GM12878 (cell line): ENCODE results near the gene RAB31. TPM values are rescaled to one million over a fixed set of nuclear protein-coding genes. Genes with fewer than 3 reads are reported as not detected.
"Not testable (repeated sequence)": the region's sequence is repeated elsewhere in the genome, so short reads cannot be mapped to it uniquely, and the experiment has no call there.

ENCODE experiments used
- ATAC-seq: fragments of 200-7000 bp; cut with Tn5 transposase; 3 replicates; pipeline ENCODE4 v1.9.1; 2020; ENCODE audit warnings: mild to moderate bottlenecking, moderate library complexity
- BruUV-seq: library from RNA; stranded (reverse); fragments of 400-500 nt; replicated peaks from 2 replicates; lab custom pipeline; 2021; lab: Mats Ljungman, UMichigan
- CTCF ChIA-PET: fragments of 300-600 bp; sonication (Branson Sonifier 250); formaldehyde crosslinking; extraction: SDS; loops from one replicate; lab custom pipeline; 2021; ENCODE audit warnings: inconsistent platforms; lab: Yijun Ruan, JAX
- POLR2A ChIA-PET: fragments of 350-600 bp; formaldehyde crosslinking; extraction: SDS; loops from one replicate; lab custom pipeline; 2021; ENCODE audit warnings: inconsistent platforms; lab: Charles Lee
- RAD21 ChIA-PET: fragments of 300-600 bp; sonication (Branson Sonifier 250); formaldehyde crosslinking; loops from one replicate; lab custom pipeline; 2023; ENCODE audit warnings: antibody characterized with exemption; ENCODE audit not compliant: unreplicated experiment; lab: Charles Lee
- SMC1A ChIA-PET: fragments of 300-600 bp; sonication (Branson Sonifier 250); formaldehyde crosslinking; loops from one replicate; lab custom pipeline; 2023; ENCODE audit not compliant: unreplicated experiment, uncharacterized antibody; lab: Charles Lee
- DNase-seq: peaks from one replicate; pipeline ENCODE4 v3.0.0-alpha.2; 2011; ENCODE audit warnings: low read depth, low spot score
- FAIRE-seq: peaks from 3 replicates; lab custom pipeline; 2011; peaks lifted over from hg19 to GRCh38; lab: Jason Lieb, UNC
- H2AFZ ChIP-seq: 2 replicates; pipeline ENCODE4 v1.6.0; 2011; ENCODE audit warnings: low read depth, low read length, control low read depth; ENCODE audit not compliant: control insufficient read depth
- H3K27ac ChIP-seq: 2 replicates; pipeline ENCODE4 v1.5.1; 2011; ENCODE audit warnings: control low read depth; ENCODE audit not compliant: control insufficient read depth, insufficient read depth
- H3K27me3 ChIP-seq, 2 experiments: replicated peaks in 1 of 2; 2 replicates each; pipeline versions ENCODE4 v1.6.0 to v1.6.1; 2011; ENCODE audit warnings: low read length in 1 of 2; ENCODE audit not compliant: control insufficient read depth in 2 of 2, insufficient read depth in 2 of 2
- H3K36me3 ChIP-seq, 2 experiments: 2 replicates each; pipeline ENCODE4 v1.5.1; 2011; ENCODE audit warnings: low read length in 1 of 2; ENCODE audit not compliant: control insufficient read depth in 2 of 2, insufficient read depth in 2 of 2
- H3K4me1 ChIP-seq: 2 replicates; pipeline ENCODE4 v1.6.1; 2011; ENCODE audit warnings: mild to moderate bottlenecking, low read length, moderate library complexity, mixed read lengths; ENCODE audit not compliant: control insufficient read depth, insufficient read depth
- H3K4me2 ChIP-seq: 2 replicates; pipeline ENCODE4 v1.6.0; 2011; ENCODE audit warnings: control low read depth; ENCODE audit not compliant: control insufficient read depth, insufficient read depth
- H3K4me3 ChIP-seq: fragments of 200-600 bp; sonication (generic); 2 replicates; pipeline ENCODE4 v1.5.1; 2016
- H3K79me2 ChIP-seq: 2 replicates; pipeline ENCODE4 v1.6.0; 2011; ENCODE audit warnings: low read length; ENCODE audit not compliant: control insufficient read depth, insufficient read depth
- H3K9ac ChIP-seq: 2 replicates; pipeline ENCODE4 v1.8.0; 2011; ENCODE audit warnings: low read length, control low read depth, mixed read lengths; ENCODE audit not compliant: control insufficient read depth, insufficient read depth
- H3K9me3 ChIP-seq: replicated peaks from 3 replicates; pipeline ENCODE4 v1.5.1; 2011; ENCODE audit warnings: mild to moderate bottlenecking, low read length; ENCODE audit not compliant: control insufficient read depth, insufficient read depth
- H4K20me1 ChIP-seq: 2 replicates; pipeline ENCODE4 v1.6.0; 2011; ENCODE audit not compliant: control insufficient read depth, insufficient read depth
- CBFB ChIP-seq: IDR thresholded peaks from 2 replicates; pipeline ENCODE4 v1.6.1; 2016; ENCODE audit warnings: antibody characterized with exemption, low read depth
- CEBPB ChIP-seq, 2 experiments: fragments of 150-350 bp in 1 of 2; IDR thresholded peaks; 2 replicates each; pipeline ENCODE4 v1.6.1; 2012 to 2014; ENCODE audit warnings: low read depth in 2 of 2, low read length in 2 of 2, borderline replicate concordance in 1 of 2, inconsistent platforms in 1 of 2
- CREB1 ChIP-seq: IDR thresholded peaks from 2 replicates; pipeline ENCODE4 v1.6.1; 2012; ENCODE audit warnings: low read depth, mild to moderate bottlenecking, inconsistent platforms
- EZH2 ChIP-seq: IDR thresholded peaks from 2 replicates; pipeline ENCODE4 v1.6.1; 2012; ENCODE audit warnings: low read depth, mild to moderate bottlenecking, control low read depth, inconsistent platforms, low read length, borderline replicate concordance; ENCODE audit not compliant: control insufficient read depth
- HDAC6 ChIP-seq: fragments of 200-600 bp; sonication (generic); IDR thresholded peaks from one replicate; pipeline ENCODE4 v1.8.0; 2017; ENCODE audit warnings: antibody characterized with exemption; ENCODE audit not compliant: unreplicated experiment
- HDGF ChIP-seq: fragments of 450-650 bp; IDR thresholded peaks from 2 replicates; pipeline ENCODE4 v1.6.1; 2016; ENCODE audit warnings: antibody characterized with exemption
- LARP7 ChIP-seq: fragments of 450-650 bp; IDR thresholded peaks from 2 replicates; pipeline ENCODE4 v1.6.1; 2017; ENCODE audit warnings: mild to moderate bottlenecking
- RB1 ChIP-seq: fragments of 450-650 bp; formaldehyde crosslinking; IDR thresholded peaks from 2 replicates; pipeline ENCODE4 v1.6.1; 2017; ENCODE audit warnings: mild to moderate bottlenecking, borderline replicate concordance
- RBBP5 ChIP-seq: fragments of 200-600 bp; sonication (generic); conservative IDR thresholded peaks from 2 replicates; pipeline ENCODE4 v1.6.1; 2016
- TBL1XR1 ChIP-seq: IDR thresholded peaks from 2 replicates; pipeline ENCODE4 v1.6.1; 2012; ENCODE audit warnings: low read depth, low read length, improper control_type of control experiment
- WRNIP1 ChIP-seq: IDR thresholded peaks from 2 replicates; pipeline ENCODE4 v1.6.1; 2011; ENCODE audit warnings: low read depth, low read length, improper control_type of control experiment, borderline replicate concordance
- YBX1 ChIP-seq: fragments of 450-650 bp; IDR thresholded peaks from 2 replicates; pipeline ENCODE4 v1.6.1; 2016; ENCODE audit warnings: antibody characterized with exemption
- WGBS: methylation state at CpG from one replicate; pipeline ENCODE4 v1.1.6; 2016; ENCODE audit warnings: low lambda C conversion rate; ENCODE audit not compliant: insufficient replicate concordance, insufficient coverage; ENCODE audit errors: missing lambda C conversion rate; 5-methylcytosine and 5-hydroxymethylcytosine counted together
- in situ Hi-C: fragments of 300-500 bp; cut with MboI; formaldehyde crosslinking; loops from 9 replicates; pipeline ENCODE4 v1.14.3; 2018; ENCODE audit warnings: mixed read lengths
- intact Hi-C: fragments of 100-400 bp; cut with micrococcal nuclease; formaldehyde crosslinking; loops from one replicate; pipeline ENCODE4 v1.14.2; 2022; ENCODE audit not compliant: unreplicated experiment
- polyA plus RNA-seq, 11 experiments: library from polyadenylated mRNA; depleted of rRNA in 4 of 11; unstranded in 6 of 11; stranded (reverse) in 5 of 11; fragments of >200 nt; fragmentation: Nextera tagmentation in 4 of 11; fragmentation: Illumina TruSeq in 1 of 11; extraction: Ambion mirVana in 4 of 11; extraction: Trizol in 1 of 11; gene quantifications; 1 replicate in 1 of 11; 2 replicates in 10 of 11; pipeline versions ENCODE4 v1.2.1 to v1.2.3, GENCODE V29; 2011 to 2016; ENCODE audit warnings: inconsistent platforms in 2 of 11, missing spikeins in 2 of 11, low read depth in 1 of 11
- total RNA-seq, 4 experiments: library from RNA; depleted of rRNA in 3 of 4; stranded (reverse); fragments of >200 nt in 3 of 4; fragmentation: Illumina TruSeq in 1 of 4; extraction: Trizol in 1 of 4; gene quantifications; 2 replicates each; pipeline versions ENCODE4 v1.2.1 to v1.2.3, GENCODE V29; 2013 to 2021
- TF ChIP-seq, protein P1 (sequence below): IDR thresholded peaks from 2 replicates; pipeline ENCODE4 v1.6.1; 2011; ENCODE audit warnings: low read depth, low read length, improper control_type of control experiment, borderline replicate concordance
- TF ChIP-seq, protein P2 (sequence below): fragments of 450-650 bp; formaldehyde crosslinking; IDR thresholded peaks from 2 replicates; pipeline ENCODE4 v1.4.0; 2020; ENCODE audit warnings: mild to moderate bottlenecking, moderate library complexity

RAB31 gene
- total and polyA plus RNA-seq, 10 of the 15 experiments (the other 5 are each of a cell fraction or from before 2014, with no cell fraction given) = 0.80 to 23.3 (median 12.2) TPM

DNA sequence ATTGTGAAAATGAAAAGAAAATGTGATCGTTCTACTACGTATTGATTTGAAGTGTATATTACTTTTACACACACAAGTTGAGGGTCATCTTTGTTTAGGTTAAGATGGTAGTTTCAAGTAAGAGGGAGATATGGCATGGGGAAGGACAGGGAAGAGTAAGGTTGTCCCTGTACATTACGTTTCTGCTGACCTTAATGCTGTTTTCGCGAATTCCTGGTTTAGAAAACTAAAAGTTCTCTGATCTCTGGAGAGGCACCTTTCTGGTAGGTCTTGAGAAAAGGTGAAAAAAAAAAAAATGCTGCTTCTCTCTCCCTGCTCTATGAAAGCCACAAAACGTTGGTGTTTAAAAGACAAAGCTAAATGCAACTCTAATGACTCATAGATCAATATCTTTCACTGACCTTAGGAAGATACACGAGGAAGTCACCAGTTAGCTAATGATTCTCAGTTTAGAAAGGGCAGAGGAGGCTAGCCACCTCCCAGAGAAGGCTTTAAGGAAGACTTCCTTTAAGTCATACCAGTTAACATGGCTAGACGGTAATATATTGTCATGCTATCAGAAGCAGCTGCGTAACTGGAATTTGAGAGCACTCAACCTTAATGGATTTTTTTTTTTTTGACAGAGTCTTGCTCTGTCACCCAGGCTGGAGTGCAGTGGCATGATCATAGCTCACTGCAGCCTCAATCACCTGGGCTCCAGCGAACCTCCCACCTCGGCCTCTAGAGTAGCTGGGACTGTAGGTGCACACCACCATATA, 190.9 kb downstream of the RAB31 start:
- H3K79me2 ChIP-seq = no peaks in the 10 kb centered on the region
- 58% methylated on average over 11 of the region's 11 CpGs for WGBS
- CTCF ChIA-PET = no interaction called here
- no peak overlapping the region for H2AFZ ChIP-seq
- DNase-seq = no peak
- intact Hi-C loops = no loop called here
- BruUV-seq = no TSS peak
- TF ChIP-seq RBBP5 (no peak), TBL1XR1 (no peak), EZH2 (no peak), WRNIP1 (no peak), LARP7 (no peak), CREB1 (no peak), HDGF (no peak), CBFB (no peak), HDAC6 (no peak), CEBPB (IDR thresholded peaks at IDR 0.05; ENCODE audit: borderline replicate concordance in 1 of 2, low read depth in 2 of 2, low read length in 2 of 2) (no peak), RB1 (no peak), YBX1 (no peak)
- TF ChIP-seq, protein P1, sequence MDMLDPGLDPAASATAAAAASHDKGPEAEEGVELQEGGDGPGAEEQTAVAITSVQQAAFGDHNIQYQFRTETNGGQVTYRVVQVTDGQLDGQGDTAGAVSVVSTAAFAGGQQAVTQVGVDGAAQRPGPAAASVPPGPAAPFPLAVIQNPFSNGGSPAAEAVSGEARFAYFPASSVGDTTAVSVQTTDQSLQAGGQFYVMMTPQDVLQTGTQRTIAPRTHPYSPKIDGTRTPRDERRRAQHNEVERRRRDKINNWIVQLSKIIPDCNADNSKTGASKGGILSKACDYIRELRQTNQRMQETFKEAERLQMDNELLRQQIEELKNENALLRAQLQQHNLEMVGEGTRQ = no peak
- TF ChIP-seq, protein P2, sequence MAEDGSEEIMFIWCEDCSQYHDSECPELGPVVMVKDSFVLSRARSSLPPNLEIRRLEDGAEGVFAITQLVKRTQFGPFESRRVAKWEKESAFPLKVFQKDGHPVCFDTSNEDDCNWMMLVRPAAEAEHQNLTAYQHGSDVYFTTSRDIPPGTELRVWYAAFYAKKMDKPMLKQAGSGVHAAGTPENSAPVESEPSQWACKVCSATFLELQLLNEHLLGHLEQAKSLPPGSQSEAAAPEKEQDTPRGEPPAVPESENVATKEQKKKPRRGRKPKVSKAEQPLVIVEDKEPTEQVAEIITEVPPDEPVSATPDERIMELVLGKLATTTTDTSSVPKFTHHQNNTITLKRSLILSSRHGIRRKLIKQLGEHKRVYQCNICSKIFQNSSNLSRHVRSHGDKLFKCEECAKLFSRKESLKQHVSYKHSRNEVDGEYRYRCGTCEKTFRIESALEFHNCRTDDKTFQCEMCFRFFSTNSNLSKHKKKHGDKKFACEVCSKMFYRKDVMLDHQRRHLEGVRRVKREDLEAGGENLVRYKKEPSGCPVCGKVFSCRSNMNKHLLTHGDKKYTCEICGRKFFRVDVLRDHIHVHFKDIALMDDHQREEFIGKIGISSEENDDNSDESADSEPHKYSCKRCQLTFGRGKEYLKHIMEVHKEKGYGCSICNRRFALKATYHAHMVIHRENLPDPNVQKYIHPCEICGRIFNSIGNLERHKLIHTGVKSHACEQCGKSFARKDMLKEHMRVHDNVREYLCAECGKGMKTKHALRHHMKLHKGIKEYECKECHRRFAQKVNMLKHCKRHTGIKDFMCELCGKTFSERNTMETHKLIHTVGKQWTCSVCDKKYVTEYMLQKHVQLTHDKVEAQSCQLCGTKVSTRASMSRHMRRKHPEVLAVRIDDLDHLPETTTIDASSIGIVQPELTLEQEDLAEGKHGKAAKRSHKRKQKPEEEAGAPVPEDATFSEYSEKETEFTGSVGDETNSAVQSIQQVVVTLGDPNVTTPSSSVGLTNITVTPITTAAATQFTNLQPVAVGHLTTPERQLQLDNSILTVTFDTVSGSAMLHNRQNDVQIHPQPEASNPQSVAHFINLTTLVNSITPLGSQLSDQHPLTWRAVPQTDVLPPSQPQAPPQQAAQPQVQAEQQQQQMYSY (CRISPR knock-in tag) = no peak
- TF ChIP-seq, all 136 proteins: peak for 0
- Histone ChIP-seq H3K27me3 (no peaks in the 10 kb centered on the region), H3K27ac (no peak overlapping the region), H3K4me1 (no peaks in the 10 kb centered on the region), H3K9ac (no peak overlapping the region), H3K9me3 (no peaks in the 10 kb centered on the region), H3K4me2 (no peak overlapping the region), H3K4me3 (no peak overlapping the region), H3K36me3 (no peaks in the 10 kb centered on the region), H4K20me1 (no peaks in the 10 kb centered on the region)
- ChIA-PET RAD21 (no interaction called here), SMC1A (interaction anchor here (0.7 to 0.8 kb wide), 2 partner anchors 8 to 44 kb away, joined by 3 to 4 read pairs; no protein-coding TSS in a partner anchor), POLR2A (no interaction called here)
- ATAC-seq = no peak
- FAIRE-seq = no peak
- in situ Hi-C loops = no loop called here

DNA sequence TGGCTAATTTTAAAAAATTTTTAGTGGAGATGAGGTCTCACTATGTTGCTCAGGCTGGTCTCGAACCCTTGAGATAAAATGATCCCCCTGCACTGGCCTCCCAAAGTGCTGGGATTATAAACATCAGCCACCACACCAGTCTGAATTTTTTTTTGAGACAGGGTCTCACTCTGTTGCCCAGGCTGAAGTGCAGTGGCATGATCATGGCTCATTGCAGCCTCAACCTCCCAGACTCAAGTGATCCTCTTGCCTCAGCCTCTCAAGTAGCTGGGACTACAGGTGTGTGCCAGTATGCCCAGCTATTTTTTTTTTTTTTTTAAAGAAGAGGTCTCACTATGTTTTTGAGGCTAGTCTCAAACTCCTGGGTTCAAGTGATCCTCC, 191.4 kb downstream of the RAB31 start:
- intact Hi-C loops, H3K4me3 ChIP-seq, H2AFZ ChIP-seq, H3K79me2 ChIP-seq, DNase-seq, H3K36me3 ChIP-seq, H3K27ac ChIP-seq, H3K9ac ChIP-seq, H3K4me2 ChIP-seq, BruUV-seq, in situ Hi-C loops, CTCF ChIA-PET, H3K4me1 ChIP-seq, H3K27me3 ChIP-seq, H3K9me3 ChIP-seq, FAIRE-seq, POLR2A ChIA-PET, ATAC-seq, RAD21 ChIA-PET, H4K20me1 ChIP-seq: not testable (repeated sequence)
- SMC1A ChIA-PET = interaction anchor here (0.8 kb wide), 1 partner anchor 43 kb away, joined by 4 read pairs; no protein-coding TSS in a partner anchor
- 0% methylated on average over 1 of the region's 1 CpG for WGBS
